GM06990 (cell line): ENCODE data around the gene SHC3.

Experiments used
- DNase-seq: peaks from one replicate; pipeline ENCODE4 v3.0.0-alpha.2; 2011; ENCODE audit not compliant: insufficient read length; ENCODE audit errors: extremely low read depth
- H3K27me3 ChIP-seq: replicated peaks from 2 replicates; pipeline ENCODE4 v1.6.0; 2011; ENCODE audit warnings: low read length; ENCODE audit not compliant: control insufficient read depth, insufficient read depth
- H3K36me3 ChIP-seq: 2 replicates; pipeline ENCODE4 v1.5.1; 2011; ENCODE audit warnings: low read length; ENCODE audit not compliant: control insufficient read depth, insufficient read depth
- H3K4me3 ChIP-seq: replicated peaks from 2 replicates; pipeline ENCODE4 v1.5.1; 2011; ENCODE audit warnings: low read depth, mild to moderate bottlenecking, control low read depth, low read length
- CTCF ChIP-seq: IDR thresholded peaks from 2 replicates; pipeline ENCODE4 v1.5.1; 2011; ENCODE audit warnings: low read length, control low read depth, mild to moderate bottlenecking, inconsistent platforms; ENCODE audit not compliant: insufficient read depth, poor library complexity, severe bottlenecking

SHC3 gene

DNA sequence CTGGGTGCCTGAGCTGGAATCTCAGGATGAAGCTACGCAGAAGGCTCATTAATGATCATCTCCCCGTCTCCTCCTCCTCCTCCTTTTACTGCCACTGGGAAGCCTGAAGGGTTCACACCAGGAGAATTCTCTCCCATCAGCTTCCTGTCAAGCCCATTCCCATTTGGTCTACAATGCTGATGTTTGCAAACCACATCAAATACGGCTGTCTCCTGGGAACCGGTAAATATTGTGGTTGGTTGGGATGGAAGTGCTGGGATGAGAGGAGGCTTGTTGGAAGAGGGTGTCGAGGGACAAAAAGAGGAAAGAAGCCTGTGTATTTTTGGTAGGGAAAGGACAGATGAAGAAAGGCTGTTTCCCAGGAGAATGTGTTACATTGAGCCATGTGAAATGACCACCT is 200.6 kb downstream of the SHC3 start:
- Histone ChIP-seq H3K4me3 (no peak overlapping the region), H3K27me3 (no peaks in the 10 kb centered on the region; the same call in 1 of the 2 replicates), H3K36me3 (no peaks in the 10 kb centered on the region)
- no peak for DNase-seq
- no peak for TF ChIP-seq CTCF

DNA sequence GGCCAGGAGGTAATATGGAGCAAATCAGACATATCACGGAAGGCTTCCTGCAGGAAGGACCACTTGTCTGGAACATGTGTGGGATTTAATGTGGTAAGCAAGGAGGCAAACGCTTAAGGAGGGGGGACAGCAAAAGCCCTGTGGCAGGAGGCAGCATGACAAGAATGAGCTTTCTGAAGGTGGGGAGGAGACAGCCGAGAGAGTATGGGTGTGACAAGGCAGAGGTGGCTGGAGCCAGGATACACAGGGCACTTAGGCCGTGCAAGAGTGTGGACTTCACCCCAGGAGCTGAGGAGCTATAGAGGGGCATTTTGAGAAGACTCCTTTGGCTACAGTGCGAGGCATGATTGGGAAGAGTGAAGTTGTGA is 201.7 kb downstream of the SHC3 start:
- H3K4me3 ChIP-seq: no peak overlapping the region
- no peaks in the 10 kb centered on the region; the same call in 1 of the 2 replicates for H3K27me3 ChIP-seq
- DNase-seq: no peak
- no peak for TF ChIP-seq CTCF
- no peaks in the 10 kb centered on the region for H3K36me3 ChIP-seq

DNA sequence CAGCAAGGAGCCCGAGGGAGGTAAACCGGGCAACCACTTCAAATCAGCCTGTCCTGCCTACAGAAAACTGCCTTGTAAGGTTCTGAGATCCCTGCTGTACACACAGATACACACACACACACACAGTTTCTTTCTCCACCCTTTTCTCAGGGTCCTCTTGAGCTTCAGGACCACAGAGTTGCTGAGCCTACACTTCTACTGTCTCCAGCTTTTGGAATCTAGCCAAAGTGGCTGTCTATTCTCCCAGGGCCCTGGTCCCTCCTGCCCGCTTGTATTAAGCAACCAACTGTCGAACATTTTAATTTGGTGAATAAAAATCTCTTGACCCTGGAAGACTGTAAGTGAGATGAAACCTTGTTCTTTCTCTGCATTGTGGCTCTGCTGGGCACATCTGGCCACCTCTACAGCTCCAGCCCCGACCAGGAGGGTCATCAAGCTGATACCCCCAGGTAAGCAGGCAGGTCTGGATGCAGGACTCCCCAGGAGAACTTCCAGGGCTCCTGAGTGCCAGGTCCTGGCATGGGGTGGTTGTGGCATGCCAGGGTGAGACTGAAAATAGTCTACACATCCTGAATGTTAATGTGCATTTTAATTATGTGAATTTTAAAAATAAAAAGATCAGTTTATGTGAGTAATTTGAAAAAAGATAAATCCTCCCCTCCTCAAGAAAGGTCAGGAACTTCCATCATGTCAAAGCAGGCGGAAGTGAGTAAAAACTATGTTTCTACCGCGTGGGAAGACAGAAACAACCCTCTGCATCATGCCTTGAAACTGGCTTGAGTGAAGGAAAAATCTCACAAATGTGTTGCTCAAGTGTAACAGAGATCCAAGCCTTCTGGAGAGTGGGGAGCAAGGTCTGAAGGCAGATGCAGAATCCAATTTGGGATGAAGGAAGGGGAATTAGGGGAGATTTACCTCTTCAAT is 202.4 kb downstream of the SHC3 start:
- no peak for TF ChIP-seq CTCF
- no peak overlapping the region for H3K4me3 ChIP-seq
- no peaks in the 10 kb centered on the region; the same call in 1 of the 2 replicates for H3K27me3 ChIP-seq
- no peaks in the 10 kb centered on the region for H3K36me3 ChIP-seq
- no peak for DNase-seq

DNA sequence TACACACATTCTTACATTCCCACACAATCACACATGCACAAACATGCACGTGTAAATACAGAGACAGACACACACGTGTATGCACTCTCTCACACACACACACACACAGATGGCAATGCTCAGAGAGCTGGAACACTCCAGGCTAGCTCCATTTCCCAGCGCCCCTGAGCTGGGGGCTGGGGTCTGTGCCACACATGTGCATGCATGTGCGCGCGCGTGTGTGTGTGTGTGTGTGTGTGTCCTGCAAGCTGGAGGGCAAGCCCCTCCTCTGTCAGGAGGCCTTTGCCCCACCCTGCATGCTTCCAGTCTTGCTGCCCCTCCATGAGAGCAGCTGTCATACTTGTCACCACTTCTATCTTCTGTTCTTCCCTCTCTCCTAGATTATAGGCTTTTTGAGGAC is 204.0 kb downstream of the SHC3 start:
- Histone ChIP-seq H3K27me3 (no peaks in the 10 kb centered on the region; the same call in 1 of the 2 replicates), H3K4me3 (no peak overlapping the region), H3K36me3 (no peaks in the 10 kb centered on the region)
- no peak for DNase-seq
- TF ChIP-seq CTCF: no peak

- Histone ChIP-seq H3K36me3 (no peaks in the 10 kb centered on the region), H3K27me3 (no peaks in the 10 kb centered on the region; the same call in 1 of the 2 replicates), H3K4me3 (no peak overlapping the region)
- TF ChIP-seq CTCF: no peak
- no peak for DNase-seq
Measured at GRCh38 chr9:88973281-88974045, 205.2 kb downstream of the SHC3 start.
